ENCODE results near the gene WDR18. TPM values are rescaled to one million over a fixed set of nuclear protein-coding genes. Genes with fewer than 3 reads are reported as not detected.

WDR18 gene
- total and polyA plus RNA-seq, 2 of the 8 experiments (the other 6 are each of a cell fraction or from before 2014, with no cell fraction given) = 87.7 to 177 TPM

DNA sequence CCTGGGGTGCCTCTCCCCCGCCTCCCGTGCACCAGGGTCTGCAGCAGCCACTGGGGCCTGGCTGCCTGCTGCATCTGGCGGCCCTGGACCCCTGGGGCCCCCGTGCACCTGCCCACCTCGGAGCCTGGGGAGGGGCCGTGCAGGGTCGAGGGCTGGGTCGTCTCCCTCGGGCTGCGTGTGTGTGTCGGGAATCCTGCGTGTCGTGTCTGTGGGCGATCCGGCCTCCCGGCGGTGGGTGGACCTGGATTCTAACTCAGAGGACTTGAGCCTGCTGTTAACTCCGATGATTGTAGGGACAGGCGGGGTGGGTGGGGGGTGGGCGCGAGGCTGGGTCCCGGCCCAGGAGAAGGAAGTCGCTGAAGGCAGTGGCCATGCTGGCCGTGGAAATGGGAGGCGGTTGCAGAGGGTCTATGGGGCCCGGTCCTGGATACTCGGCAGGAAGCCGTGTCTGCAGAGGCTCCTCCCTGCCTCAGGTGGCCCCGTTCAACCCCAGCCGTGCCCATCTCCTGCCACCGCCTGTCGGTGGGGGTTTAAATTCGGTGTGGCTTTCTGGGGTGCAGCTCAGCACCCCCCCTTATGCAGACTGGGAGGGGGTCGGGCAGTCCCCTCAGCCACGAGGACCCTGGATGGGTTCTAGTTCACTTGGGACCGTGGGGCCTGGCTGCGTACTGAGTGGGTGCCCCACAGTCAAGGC lies 9.4 kb upstream of the WDR18 start (continued):
- no peak for TF ChIP-seq SRF (IDR thresholded peaks at IDR 0.05; ENCODE audit: low read depth, low read length)
- no peak for TF ChIP-seq KDM5A (IDR thresholded peaks at IDR 0.05; ENCODE audit: low read length)
- no peak for TF ChIP-seq TAF7 (optimal IDR thresholded peaks at IDR 0.05; ENCODE audit: borderline replicate concordance, low read depth, low read length)
- TF ChIP-seq NANOG (IDR thresholded peaks at IDR 0.05; ENCODE audit: insufficient read depth, low read depth, low read length, poor library complexity, severe bottlenecking) = no peak
- no peak for TF ChIP-seq SUZ12 (IDR thresholded peaks at IDR 0.05; ENCODE audit: low read length)

Measured in H1 (cell line).